Activated naive CD4-positive, alpha-beta T cell treated with anti-CD3 and anti-CD28 coated beads, Interleukin-2, amount 50 U/mL, for 72 hours (primary cell): ENCODE data around the gene TMA7. TPM values are rescaled to one million over a fixed set of nuclear protein-coding genes. Genes with fewer than 3 reads are reported as not detected.

ENCODE experiments used
- ATAC-seq, 2 donors: fragments of 150-1000 bp; cut with Tn5 transposase; 2 replicates each; pipeline ENCODE4 v1.10.0; 2021; ENCODE audit warnings: mild to moderate bottlenecking in 2 of 2, moderate library complexity in 2 of 2
- DNase-seq, 2 donors: peaks; one replicate each; pipeline ENCODE4 v3.0.0; 2021 to 2022; ENCODE audit warnings: low spot score in 2 of 2
- H3K27ac Mint-ChIP-seq, 2 donors: one replicate each; pipeline ENCODE4 v1.8.0; 2022; ENCODE audit warnings: mild to moderate bottlenecking in 2 of 2, mixed read lengths in 2 of 2
- H3K36me3 Mint-ChIP-seq, 2 donors: one replicate each; pipeline ENCODE4 v1.8.0; 2022; ENCODE audit warnings: mixed read lengths in 2 of 2
- H3K9me3 Mint-ChIP-seq, 2 donors: one replicate each; pipeline ENCODE4 v1.8.0; 2022; ENCODE audit warnings: mixed read lengths in 2 of 2
- total RNA-seq, 2 donors: library from RNA; stranded (reverse); gene quantifications; one replicate each; pipeline ENCODE4 v1.2.3, GENCODE V29; 2022

Gene TMA7
- total RNA-seq, 2 donors from 2014 or later: 168 to 307 TPM

DNA sequence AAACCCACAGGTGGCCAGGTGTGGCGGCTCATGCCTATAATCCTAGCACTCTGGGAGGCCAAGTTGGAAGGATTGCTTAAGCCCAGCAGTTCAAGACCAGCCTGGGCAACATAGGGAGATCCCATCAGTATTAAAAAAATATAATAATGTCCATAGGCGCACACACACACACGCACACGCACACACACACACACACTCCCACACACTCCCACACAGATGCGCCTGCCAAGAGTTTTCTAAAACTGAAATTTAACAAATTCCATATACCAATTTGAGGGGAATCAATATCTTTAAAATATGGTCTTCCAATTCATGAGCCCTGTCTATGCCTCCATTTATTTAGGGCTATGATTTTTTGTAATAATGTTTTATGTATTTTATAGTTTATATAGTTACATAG lies 46.9 kb downstream of the TMA7 start:
- Mint-ChIP-seq H3K36me3 (no peaks in the 10 kb centered on the region), H3K27ac (no peak overlapping the region), H3K9me3 (no peaks in the 10 kb centered on the region)
- ATAC-seq: no peak
- DNase-seq: no peak

DNA sequence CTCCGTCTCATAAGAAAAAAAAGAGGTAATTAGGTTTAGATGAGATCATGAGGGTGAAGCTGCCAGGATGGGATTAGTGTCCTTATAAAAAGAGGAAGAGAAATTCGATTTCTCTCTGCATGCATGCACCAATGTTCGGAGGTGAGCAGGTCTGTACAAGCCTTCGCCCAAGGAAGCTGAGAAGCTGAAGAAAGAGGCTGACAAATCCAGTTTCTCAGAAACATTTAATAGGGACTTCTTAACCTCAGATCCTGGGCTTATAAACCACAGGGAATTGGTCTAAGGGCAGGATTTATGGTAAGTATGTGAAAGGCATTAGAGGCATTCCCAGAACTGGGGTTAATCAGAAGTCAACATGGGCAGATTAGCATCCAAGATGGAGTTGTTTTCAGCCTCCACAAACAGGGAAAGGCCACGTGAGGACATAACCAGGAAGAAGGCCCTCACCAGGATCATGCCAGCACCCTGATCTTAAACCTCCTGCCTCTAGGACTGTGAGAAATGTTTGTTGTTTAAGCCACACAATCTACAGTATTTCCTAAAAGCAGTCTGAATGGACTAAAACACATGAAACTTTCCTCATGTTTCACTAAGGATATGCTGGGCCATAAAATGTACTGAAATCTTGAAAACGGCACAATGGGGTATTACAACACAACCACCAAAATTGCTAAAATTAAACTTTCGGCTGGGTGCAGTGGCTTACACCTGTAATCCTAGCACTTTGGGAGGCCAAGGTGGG lies 52.6 kb downstream of the TMA7 start:
- ATAC-seq (no peak), DNase-seq (no peak)
- peaks cover 0 to 2% of the 10 kb centered on the region in 2 donors for H3K36me3 Mint-ChIP-seq
- no peak overlapping the region for H3K27ac Mint-ChIP-seq
- no peaks in the 10 kb centered on the region for H3K9me3 Mint-ChIP-seq

- no peak for ATAC-seq
- DNase-seq: no peak
- Mint-ChIP-seq H3K9me3 (no peaks in the 10 kb centered on the region), H3K36me3 (peaks cover 2 to 7% of the 10 kb centered on the region in 2 donors), H3K27ac (no peak overlapping the region)
Observed at GRCh38 chr3:48493203-48493501, 53.1 kb downstream of the TMA7 start.

Other genes starting within 250 kb of the TMA7 start
- not detected for gene CAMP, start 216.8 kb upstream of the TMA7 start, total RNA-seq
- gene ZNF589, start 199.2 kb upstream of the TMA7 start, total RNA-seq: 10 to 100 TPM; 24.2 to 58.3 TPM
- gene NME6, start 138.9 kb upstream of the TMA7 start, total RNA-seq: 10 to 100 TPM; 23.2 to 25.5 TPM
- not detected for gene SPINK8, start 106.6 kb upstream of the TMA7 start, total RNA-seq
- not detected for gene FBXW12, start 68.0 kb upstream of the TMA7 start, total RNA-seq
- gene PLXNB1, start 10.2 kb upstream of the TMA7 start, total RNA-seq: 1 to 10 TPM; 3.0 to 7.3 TPM
- 10 to 100 TPM; 21.7 to 27.1 TPM for gene CCDC51, start 138 bp upstream of the TMA7 start, total RNA-seq
- gene ATRIP, start 6.5 kb downstream of the TMA7 start, total RNA-seq: 10 to 100 TPM; 10.1 to 15.9 TPM
- 10 to 100 TPM; 64.0 to 75.3 TPM for gene SHISA5, start 63.9 kb downstream of the TMA7 start, total RNA-seq
- 100 to 1,000 TPM in 1 of 2 donors, 1 to 10 TPM in 1; 6.3 to 139 TPM for gene PFKFB4, start 116.5 kb downstream of the TMA7 start, total RNA-seq
- gene UCN2, start 123.5 kb downstream of the TMA7 start, total RNA-seq: under 1 TPM in 1 of 2 donors, not detected in 1; 0.21 TPM
- 1 to 10 TPM; 3.2 to 5.5 TPM for gene COL7A1, start 155.1 kb downstream of the TMA7 start, total RNA-seq
- gene UQCRC1, start 169.4 kb downstream of the TMA7 start, total RNA-seq: 100 to 1,000 TPM; 257 to 269 TPM
- gene TMEM89, start 181.5 kb downstream of the TMA7 start, total RNA-seq: under 1 TPM in 1 of 2 donors, not detected in 1; 0.36 TPM
- 100 to 1,000 TPM in 1 of 2 donors, 10 to 100 TPM in 1; 38.3 to 110 TPM for gene SLC26A6, start 195.2 kb downstream of the TMA7 start, total RNA-seq
- 10 to 100 TPM; 12.6 to 13.1 TPM for gene CELSR3, start 222.6 kb downstream of the TMA7 start, total RNA-seq
- gene NCKIPSD, start 245.7 kb downstream of the TMA7 start, total RNA-seq: 10 to 100 TPM; 45.7 to 77.2 TPM